IPS-15b (cell line): ENCODE measurements around the gene RNF112.
"Not testable (repeated sequence)": the region's sequence is repeated elsewhere in the genome, so short reads cannot be mapped to it uniquely, and the experiment has no call there.

Experiments used
- H3K27me3 ChIP-seq: one replicate; pipeline ENCODE4 v1.6.1; 2013; ENCODE audit warnings: low read length; ENCODE audit not compliant: control insufficient read depth, insufficient read depth
- H3K36me3 ChIP-seq: one replicate; pipeline ENCODE4 v1.6.1; 2013; ENCODE audit warnings: low read length; ENCODE audit not compliant: control insufficient read depth, insufficient read depth
- H3K4me1 ChIP-seq: one replicate; pipeline ENCODE4 v1.6.1; 2013; ENCODE audit warnings: mild to moderate bottlenecking, low read length; ENCODE audit not compliant: control insufficient read depth, insufficient read depth
- H3K4me3 ChIP-seq: one replicate; pipeline ENCODE4 v1.5.1; 2013; ENCODE audit warnings: low read depth, low read length
- H3K9ac ChIP-seq: one replicate; pipeline ENCODE4 v1.6.1; 2013; ENCODE audit warnings: low read depth, mild to moderate bottlenecking, low read length
- H3K9me3 ChIP-seq: one replicate; pipeline ENCODE4 v1.6.1; 2013; ENCODE audit warnings: mild to moderate bottlenecking, low read length; ENCODE audit not compliant: control insufficient read depth, insufficient read depth

RNF112 gene

DNA sequence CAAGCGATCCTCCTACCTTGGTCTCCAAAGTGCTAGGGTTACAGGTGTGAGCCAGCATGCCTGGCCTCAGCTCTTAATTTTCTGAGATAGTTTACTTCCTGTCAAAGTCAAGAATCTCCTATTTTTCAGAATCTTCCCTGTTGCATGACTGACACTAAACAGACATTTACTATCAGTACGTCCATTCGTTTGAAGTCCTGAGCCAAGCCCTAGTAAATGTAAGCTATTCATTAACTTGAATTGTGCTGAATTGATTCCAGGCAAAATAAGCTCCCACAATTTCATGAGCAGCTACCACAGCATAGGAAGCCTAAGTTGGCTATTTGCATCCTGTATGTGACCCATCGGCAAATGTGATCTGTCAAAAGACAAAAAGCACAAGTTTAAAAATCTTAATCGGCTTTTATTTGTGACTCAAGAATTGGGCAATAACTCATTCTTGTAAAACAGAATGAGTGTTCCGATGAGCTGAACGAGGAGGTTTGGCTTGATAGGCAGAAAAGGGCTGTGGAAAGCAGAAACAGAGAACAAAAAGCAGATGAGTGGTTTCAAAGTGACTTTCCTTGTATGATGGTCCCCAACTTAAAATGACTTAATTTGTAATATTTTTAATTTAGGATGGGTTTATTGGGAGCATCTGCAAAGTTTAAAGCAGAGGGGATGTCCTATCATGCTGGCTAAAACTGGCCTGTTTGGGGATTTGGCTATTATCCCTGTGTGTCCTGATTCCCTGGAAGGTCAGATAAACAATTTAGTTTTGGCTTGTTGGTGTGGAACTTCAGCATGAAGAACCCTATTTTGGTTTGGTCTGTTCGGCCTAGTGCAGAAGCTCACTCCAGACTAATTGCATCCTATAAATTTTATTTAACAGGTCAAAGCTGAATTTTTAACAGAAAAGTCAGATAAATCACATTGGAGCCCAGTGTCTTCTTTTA, 14.2 kb downstream of the RNF112 start:
- no peaks in the 10 kb centered on the region for H3K36me3 ChIP-seq
- no peaks in the 10 kb centered on the region for H3K9me3 ChIP-seq
- peaks cover 2% of the 10 kb centered on the region for H3K4me1 ChIP-seq
- H3K27me3 ChIP-seq = no peaks in the 10 kb centered on the region
- H3K9ac ChIP-seq = no peak overlapping the region
- no peak overlapping the region for H3K4me3 ChIP-seq

DNA sequence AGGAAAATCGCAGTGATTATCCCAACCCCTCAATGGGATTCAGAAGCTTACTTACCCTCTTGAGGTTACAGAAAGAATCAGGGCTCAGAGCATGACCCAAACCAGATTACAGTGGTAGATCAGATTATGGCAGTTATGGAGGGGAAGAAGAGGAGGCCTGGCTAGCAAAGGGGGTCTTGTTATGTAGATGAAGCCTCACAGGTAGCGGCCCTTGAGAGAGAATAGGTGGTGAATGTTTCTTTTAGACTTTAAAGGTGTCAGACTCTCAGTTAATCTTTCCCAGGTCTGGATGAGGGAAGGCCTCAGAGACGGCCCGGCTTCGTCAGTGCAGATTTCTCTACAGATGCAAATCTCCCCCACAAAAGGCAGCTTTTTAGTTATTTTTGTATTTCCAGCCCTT, 15.6 kb downstream of the RNF112 start:
- Histone ChIP-seq H3K9me3 (no peaks in the 10 kb centered on the region), H3K4me3 (no peak overlapping the region), H3K9ac (no peak overlapping the region), H3K4me1 (peaks cover 2% of the 10 kb centered on the region), H3K36me3 (no peaks in the 10 kb centered on the region), H3K27me3 (no peaks in the 10 kb centered on the region)

DNA sequence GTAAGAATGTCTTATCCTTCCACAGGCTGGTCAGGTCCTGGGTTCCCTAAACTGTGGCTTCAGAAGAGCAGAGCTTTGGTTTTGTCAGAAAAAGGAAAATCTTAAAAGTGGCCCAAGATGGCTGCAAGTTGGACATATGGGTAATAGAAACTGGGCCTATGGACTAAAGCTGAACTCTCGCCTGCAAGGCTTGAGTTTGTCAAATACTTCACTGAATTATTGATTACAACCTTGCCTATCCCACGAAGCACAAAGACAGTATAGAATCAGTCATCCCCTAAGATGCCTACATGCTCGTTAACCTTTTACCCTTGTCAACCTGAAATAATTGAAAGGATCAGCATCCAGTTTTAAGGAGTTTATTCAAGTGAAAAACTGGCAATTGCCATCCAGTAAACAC, 20.7 kb downstream of the RNF112 start:
- H3K9me3 ChIP-seq = no peaks in the 10 kb centered on the region
- no peaks in the 10 kb centered on the region for H3K27me3 ChIP-seq
- H3K4me1 ChIP-seq = peaks cover 17% of the 10 kb centered on the region
- no peaks in the 10 kb centered on the region for H3K36me3 ChIP-seq
- H3K9ac ChIP-seq = no peak overlapping the region
- H3K4me3 ChIP-seq = no peak overlapping the region

DNA sequence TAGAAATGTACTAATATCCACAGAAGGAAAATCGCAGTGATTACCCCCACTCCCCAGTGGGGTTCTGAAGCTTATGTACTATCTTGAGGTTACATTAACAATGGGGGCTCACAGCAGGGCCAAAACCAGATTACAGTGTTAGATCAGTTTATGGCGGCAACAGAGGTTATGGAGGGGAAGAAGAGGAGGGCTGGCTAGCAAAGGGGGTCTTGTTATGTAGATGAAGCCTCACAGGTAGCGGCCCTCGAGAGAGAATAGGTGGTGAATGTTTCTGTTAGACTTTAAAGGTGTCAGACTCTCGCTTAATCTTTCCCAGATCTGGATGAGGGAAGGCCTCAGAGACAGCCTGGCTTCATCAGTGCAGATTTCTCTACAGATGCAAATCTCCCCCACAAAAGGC, 22.2 kb downstream of the RNF112 start:
- Histone ChIP-seq H3K9ac (no peak overlapping the region), H3K4me3 (no peak overlapping the region), H3K27me3 (no peaks in the 10 kb centered on the region), H3K9me3 (no peaks in the 10 kb centered on the region), H3K4me1 (peaks cover 22% of the 10 kb centered on the region), H3K36me3 (no peaks in the 10 kb centered on the region)

DNA sequence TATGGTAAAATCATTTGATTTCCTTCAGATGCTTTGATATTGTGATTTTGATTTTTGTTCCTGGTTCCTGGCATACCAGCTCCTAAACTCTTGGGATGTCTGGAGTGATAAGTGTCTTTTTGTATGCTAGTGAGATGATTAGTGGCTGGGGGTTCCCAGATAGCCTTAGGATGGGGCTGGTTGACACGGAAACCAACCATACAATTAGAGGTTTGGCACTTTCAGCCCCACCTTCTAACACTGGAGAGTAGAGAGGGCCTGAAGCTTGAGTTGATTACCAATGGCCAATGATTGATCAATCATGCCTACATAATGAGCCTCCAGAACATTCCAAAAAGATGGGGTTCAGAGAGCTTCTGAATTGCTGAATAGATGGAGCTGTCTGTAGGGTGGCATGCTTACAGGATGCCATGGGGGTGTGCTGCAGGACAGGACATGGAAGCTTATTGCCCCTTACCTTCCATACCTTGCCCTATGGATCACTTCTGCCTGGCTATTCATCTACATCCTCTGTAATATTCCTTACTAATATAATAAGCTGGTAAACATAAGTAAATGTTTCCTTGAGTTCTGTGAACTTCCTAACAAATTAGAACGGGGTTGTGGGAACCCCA, 22.8 kb downstream of the RNF112 start:
- no peak overlapping the region for H3K9ac ChIP-seq
- H3K4me1 ChIP-seq = peaks cover 22% of the 10 kb centered on the region
- no peaks in the 10 kb centered on the region for H3K9me3 ChIP-seq
- H3K27me3 ChIP-seq = no peaks in the 10 kb centered on the region
- H3K4me3 ChIP-seq = no peak overlapping the region
- no peaks in the 10 kb centered on the region for H3K36me3 ChIP-seq

DNA sequence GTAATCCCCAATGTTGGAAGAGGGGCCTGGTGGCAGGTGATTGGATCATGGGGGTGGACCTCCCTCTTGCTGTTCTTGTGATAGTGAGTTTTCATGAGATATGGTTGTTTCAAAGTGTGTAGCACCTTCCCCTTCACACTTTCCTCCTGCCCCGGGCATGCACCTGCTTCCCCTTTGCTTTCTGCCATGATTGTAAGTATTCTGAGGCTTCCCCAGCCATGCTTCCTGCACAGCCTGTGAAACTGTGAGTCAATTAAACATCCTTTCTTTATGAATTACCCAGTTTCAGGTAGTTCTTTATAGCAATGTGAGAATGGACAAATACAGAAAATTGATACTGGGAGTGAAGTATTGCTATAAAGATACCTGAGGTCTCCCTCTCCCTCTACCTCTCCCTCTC, 29.4 kb downstream of the RNF112 start:
- Histone ChIP-seq H3K4me3 (no peak overlapping the region), H3K9ac (no peak overlapping the region), H3K27me3 (no peaks in the 10 kb centered on the region), H3K36me3 (no peaks in the 10 kb centered on the region), H3K4me1 (peaks cover 6% of the 10 kb centered on the region), H3K9me3 (peaks cover 13% of the 10 kb centered on the region)

DNA sequence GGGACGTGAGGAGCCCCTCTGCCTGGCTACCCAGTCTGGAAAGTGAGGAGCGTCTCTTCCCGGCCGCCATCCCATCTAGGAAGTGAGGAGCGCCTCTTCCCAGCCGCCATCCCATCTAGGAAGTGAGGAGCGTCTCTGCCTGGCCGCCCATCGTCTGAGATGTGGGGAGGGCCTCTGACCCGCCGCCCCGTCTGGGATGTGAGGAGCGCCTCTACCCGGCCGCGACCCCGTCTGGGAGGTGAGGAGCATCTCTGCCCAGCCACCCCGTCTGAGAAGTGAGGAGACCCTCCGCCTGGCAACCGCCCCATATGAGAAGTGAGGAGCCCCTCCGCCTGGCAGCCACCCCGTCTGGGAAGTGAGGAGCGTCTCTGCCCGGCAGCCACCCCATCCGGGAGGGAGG, 30.3 kb downstream of the RNF112 start:
- not testable (repeated sequence) for H3K27me3 ChIP-seq, H3K36me3 ChIP-seq, H3K4me1 ChIP-seq, H3K4me3 ChIP-seq, H3K9ac ChIP-seq
- H3K9me3 ChIP-seq = peaks cover 13% of the 10 kb centered on the region

DNA sequence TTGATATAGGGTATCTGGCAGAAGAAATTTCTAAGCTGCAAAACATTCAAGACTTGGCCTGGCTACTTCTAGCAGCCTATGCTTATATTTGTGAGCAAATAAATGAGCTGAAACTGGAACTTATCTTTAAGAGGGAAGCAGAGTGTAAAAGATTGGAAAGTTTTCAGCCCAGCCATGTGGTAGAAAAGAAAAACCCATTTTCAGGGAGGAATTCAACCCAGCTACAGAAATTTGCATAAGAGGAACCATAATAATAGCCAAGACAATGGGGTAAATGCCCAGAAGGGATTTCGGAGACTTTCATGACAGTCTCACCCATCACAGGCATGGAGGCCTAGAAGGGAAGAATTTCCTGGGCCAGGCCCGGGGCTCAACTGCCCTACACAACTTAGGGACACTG, 31.7 kb downstream of the RNF112 start:
- Histone ChIP-seq H3K36me3 (no peaks in the 10 kb centered on the region), H3K9me3 (peaks cover 13% of the 10 kb centered on the region), H3K4me3 (no peak overlapping the region), H3K4me1 (peaks cover 3% of the 10 kb centered on the region), H3K27me3 (no peaks in the 10 kb centered on the region), H3K9ac (no peak overlapping the region)

DNA sequence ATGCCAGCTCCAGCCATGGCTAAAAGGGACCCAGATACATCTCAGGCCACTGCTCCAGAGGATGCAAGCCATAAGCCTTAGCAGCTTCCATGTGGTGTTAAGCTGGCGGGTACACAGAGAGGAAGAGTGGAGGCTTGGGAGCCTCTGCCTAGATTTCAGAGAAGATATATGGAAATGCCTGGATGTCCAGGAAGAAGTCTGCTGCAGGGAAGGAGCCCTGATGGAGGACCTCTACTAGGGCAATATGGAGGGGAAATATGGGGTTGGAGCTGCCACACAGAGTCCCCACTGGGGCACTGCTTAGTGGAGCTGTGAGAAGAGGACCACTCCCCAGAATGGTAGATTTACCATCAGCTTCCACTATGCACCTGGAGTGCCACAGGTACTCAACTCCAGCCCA, 32.1 kb downstream of the RNF112 start:
- H3K4me3 ChIP-seq = no peak overlapping the region
- H3K27me3 ChIP-seq = no peaks in the 10 kb centered on the region
- H3K36me3 ChIP-seq = no peaks in the 10 kb centered on the region

DNA sequence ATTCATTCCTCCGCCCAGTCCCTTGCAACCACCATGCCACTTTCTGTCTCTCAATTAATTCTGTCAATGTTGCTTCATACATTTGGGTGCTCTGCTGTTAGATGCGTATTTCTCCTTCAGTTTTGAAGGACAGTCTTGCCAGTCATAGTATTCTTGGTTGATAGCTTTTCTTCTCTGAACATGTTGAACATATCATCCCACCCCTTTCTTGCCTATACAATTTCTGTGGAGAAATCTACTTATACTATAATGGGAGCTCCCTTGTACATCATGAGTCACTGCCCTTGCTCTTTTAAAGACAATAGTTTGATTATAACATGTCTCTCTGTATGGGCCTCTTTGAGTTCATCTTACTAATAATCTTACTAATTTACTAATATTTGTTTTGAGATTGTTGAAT, 34.1 kb downstream of the RNF112 start:
- Histone ChIP-seq H3K9me3 (peaks cover 13% of the 10 kb centered on the region), H3K27me3 (no peaks in the 10 kb centered on the region), H3K4me1 (peaks cover 9% of the 10 kb centered on the region), H3K36me3 (no peaks in the 10 kb centered on the region), H3K4me3 (no peak overlapping the region), H3K9ac (no peak overlapping the region)

More for the DNA sequence above, 32.1 kb downstream of the RNF112 start:
- H3K9ac ChIP-seq = no peak overlapping the region
- peaks cover 3% of the 10 kb centered on the region for H3K4me1 ChIP-seq
- peaks cover 13% of the 10 kb centered on the region for H3K9me3 ChIP-seq

DNA sequence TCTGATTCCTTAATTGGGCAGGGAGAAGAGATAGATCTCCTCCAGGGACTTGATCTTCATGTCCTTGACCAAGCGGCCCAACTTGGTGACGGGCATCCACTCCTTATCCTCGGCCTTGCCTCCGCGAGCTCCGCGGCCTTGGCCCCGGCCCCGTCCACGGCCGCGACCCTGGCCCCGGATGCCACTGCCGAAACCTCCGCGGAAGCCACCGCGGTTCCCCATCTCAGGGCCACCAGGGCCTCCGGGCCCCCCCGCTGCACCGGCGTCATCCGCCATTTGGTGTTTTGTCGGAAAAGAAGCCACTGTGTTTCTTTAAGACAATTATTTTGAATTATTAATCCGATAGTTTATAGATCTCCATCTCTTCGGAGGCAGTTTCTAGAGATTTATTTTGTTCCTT, 35.5 kb downstream of the RNF112 start:
- H3K4me3 ChIP-seq, H3K27me3 ChIP-seq, H3K9ac ChIP-seq, H3K36me3 ChIP-seq, H3K4me1 ChIP-seq: not testable (repeated sequence)
- H3K9me3 ChIP-seq = peaks cover 13% of the 10 kb centered on the region

DNA sequence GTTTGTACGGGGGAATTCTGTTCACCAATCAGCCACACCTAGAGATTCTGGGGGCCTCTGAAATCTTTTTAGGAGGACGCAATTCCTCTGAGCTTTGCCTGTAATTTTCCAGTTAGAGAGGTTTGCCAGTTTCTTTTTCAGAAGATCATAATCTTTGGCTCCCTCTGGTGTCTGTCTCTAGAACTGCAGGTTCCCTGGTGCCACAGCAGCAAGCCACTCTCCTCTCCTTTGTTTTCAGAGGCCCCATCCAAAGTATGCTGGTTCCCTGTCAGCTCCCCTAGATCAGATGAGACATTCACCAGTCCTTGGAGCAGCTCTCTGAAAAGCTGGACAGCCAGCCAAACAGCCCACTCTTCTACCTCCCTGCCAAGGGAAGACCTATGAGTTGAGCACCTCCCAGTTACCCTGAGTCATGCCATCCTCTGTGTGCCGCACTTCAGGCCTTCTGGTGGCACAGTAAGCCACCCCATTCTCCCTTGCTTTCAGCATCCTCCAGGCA, 36.1 kb downstream of the RNF112 start:
- Histone ChIP-seq H3K9ac (no peak overlapping the region), H3K9me3 (peaks cover 13% of the 10 kb centered on the region), H3K4me3 (no peak overlapping the region)

More for the DNA sequence above, 36.1 kb downstream of the RNF112 start:
- Histone ChIP-seq H3K36me3 (no peaks in the 10 kb centered on the region), H3K27me3 (no peaks in the 10 kb centered on the region), H3K4me1 (peaks cover 9% of the 10 kb centered on the region)
